GM12801 (cell line): ENCODE measurements around the gene TMBIM6.

Experiments used
- CTCF ChIP-seq: IDR thresholded peaks from one replicate; pipeline ENCODE4 v1.5.1; 2011; ENCODE audit warnings: control low read depth; ENCODE audit not compliant: insufficient read length; ENCODE audit errors: extremely low read depth

TMBIM6 gene

GRCh38 chr12:49740930-49741881 is at the start of gene TMBIM6:
Gene TMBIM6 (plus strand): TSS chr12:49741557. CDS start chr12:49752494, 10,937 bp downstream.
- no peak for TF ChIP-seq CTCF

- TF ChIP-seq CTCF, result no peak
Measured at GRCh38 chr12:49692851-49693250, 48.5 kb upstream of the TMBIM6 start.

GRCh38 chr12:49693931-49694444 is 47.4 kb upstream of the TMBIM6 start:
- no peak for TF ChIP-seq CTCF

- TF ChIP-seq CTCF, result no peak
Measured at GRCh38 chr12:49696723-49697122, 44.6 kb upstream of the TMBIM6 start.

- no peak for TF ChIP-seq CTCF
Measured at GRCh38 chr12:49697808-49698207, 43.5 kb upstream of the TMBIM6 start.

- TF ChIP-seq CTCF, result no peak
Measured at GRCh38 chr12:49698619-49699545, 42.5 kb upstream of the TMBIM6 start.

- TF ChIP-seq CTCF, result no peak
Measured at GRCh38 chr12:49702009-49702408, 39.3 kb upstream of the TMBIM6 start.
